Stimulated activated CD8-positive, alpha-beta memory T cell treated with anti-CD3 and anti-CD28 coated beads, Interleukin-7, amount 100 ng/mL, for 4 hours (primary cell): Measurements from ENCODE around the gene ZMIZ1.
A peak's percentile ranks its signal among the peaks of the same experiment; 100 is the strongest.

Experiments
- DNase-seq, 2 donors: peaks; one replicate each; pipeline ENCODE4 v3.0.0-alpha.2; 2020; ENCODE audit warnings: low read depth in 2 of 2

ZMIZ1 gene

DNA sequence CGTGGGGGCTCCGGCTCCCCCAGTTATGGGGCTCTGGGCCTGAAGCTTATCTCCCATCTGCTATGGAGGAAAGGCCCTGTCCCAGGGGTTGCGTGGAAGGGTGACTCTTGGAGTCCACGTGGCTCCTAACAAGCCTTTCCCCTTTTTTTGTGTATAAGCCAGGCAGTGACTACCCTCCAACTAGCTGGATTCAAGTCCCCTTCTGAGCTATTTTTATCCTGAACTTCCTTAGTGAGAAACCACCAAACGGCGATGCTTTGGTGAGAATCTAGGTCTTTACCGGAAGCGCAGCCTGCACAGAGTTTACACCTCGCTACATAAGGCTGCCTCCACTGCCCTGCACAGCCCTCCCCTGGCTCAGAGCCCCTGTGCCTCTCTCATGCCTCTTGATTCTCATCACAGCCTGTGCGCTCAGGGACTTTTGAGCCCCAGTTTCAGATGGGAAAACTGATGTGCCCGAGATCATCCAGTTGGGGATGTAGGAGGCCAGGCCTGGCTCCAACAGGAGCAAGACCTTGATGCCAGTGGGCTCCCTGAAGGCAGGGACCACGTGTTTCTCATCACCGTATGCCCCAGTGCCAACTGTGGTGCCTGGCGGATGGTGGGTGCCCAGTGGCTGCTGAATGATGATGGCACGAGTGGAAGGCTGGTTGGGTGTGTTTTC lies 176.2 kb downstream of the ZMIZ1 start:
- peak in 1 of 2 donors; percentile 19 for DNase-seq

- no peak for DNase-seq
Measured at GRCh38 chr10:79245539-79246208, 176.9 kb downstream of the ZMIZ1 start.

DNA sequence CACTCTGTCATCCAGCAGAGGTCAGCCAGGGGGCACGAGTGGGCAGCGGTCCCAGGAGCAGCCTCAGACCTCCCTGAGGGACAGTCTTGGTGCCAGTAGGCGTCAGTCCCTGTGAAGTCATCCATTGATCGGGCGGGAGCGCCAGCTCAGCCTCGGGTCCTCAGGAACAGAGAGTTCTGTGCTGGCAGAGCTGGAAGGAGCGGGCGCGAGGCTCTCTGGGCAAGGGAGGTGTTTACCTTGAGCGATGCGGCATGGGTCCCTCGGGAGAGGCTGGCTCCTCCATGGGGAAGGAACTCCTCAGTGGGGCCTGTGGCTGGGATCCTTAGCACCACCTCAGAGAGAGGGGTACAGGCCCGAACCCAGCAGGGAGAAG lies 177.4 kb downstream of the ZMIZ1 start:
- DNase-seq = no peak

- no peak for DNase-seq
Measured at GRCh38 chr10:79246606-79247275, 178.0 kb downstream of the ZMIZ1 start.

GRCh38 chr10:79247373-79248137 lies 178.8 kb downstream of the ZMIZ1 start:
- no peak for DNase-seq

DNA sequence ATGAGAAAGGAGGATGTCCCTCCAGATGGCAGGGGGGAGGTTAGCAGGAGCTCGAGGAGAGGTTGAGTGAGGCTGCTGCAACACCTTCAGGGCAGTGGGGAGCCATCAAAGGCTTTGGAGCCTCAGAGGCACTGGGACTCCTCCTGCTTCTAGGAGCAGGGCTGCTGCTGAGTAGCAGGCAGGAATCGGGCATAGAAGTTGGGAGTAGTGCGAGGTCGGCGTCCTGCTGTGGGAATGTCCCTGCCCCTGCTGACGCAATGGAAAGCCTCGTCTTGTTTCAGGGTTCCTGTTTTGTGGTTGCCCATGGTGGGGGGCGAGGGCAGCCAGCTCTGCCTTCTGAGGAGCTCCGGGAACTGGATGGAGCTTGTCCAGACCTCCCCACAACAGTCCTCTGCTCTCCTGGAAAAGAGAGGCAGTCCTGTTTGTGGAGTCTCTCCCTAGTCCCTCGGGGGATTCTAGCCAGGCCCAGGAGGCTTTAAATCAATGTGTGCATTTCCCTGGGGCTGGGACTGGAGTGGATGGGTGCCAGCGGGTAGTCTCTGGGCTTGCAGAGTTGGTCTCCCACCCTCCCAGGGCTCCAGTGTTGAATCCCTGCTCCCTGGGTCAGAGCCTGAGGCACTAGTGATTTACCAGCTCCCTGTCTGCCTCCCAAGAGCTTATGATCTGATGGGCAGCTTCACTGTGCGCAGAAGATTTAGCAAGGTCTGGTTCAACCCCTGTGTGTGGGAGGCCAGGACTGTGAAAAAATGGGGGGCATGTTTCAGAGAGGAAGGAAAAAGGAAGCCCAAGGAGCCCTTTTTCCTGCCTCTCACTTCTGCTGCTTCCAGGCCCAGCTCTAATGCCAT lies 179.8 kb downstream of the ZMIZ1 start:
- peak in 1 of 2 donors; percentile 31 for DNase-seq

- no peak for DNase-seq
Measured at GRCh38 chr10:79249186-79250121, 180.7 kb downstream of the ZMIZ1 start.

GRCh38 chr10:79250259-79250658 lies 181.5 kb downstream of the ZMIZ1 start:
- DNase-seq = no peak

DNA sequence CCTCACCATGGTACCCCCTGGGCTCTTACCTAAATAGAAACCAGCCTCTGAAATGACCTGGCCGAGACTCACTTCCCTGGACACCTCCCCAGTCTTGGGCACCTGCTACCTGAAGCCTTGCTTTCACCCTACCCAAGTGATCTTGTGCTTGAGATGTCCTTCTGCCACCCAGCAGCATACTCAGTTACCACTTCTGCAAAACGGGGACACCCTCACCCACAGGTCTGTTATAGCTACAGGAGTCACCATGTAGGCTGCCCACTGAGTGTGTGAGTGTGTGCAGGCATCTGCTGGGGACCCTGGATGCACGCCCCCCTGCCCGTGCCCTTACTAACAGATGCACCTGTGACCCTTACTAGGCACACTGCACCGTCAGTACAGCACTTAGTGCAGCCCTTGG lies 183.7 kb downstream of the ZMIZ1 start:
- DNase-seq = no peak

DNA sequence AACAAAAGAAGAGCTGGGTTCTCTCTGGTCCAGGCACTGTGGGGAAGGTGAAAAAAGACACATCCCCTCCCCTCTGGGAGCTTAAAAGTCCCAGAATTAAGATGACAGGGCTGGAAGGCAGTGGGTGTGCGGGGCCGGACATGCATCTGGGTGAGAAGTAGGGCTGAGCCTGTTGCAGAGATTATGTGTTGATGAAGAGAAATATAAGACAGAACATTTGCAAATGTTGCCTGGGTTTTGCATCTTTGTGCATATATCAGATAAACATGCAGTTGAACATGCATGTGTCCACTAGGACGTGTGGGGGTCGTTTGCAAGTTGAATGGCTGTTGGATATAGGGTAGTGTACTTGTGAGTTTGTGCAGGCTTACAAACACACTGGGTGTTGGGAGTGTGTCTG lies 184.2 kb downstream of the ZMIZ1 start:
- no peak for DNase-seq

GRCh38 chr10:79253704-79254103 lies 184.9 kb downstream of the ZMIZ1 start:
- no peak for DNase-seq

DNA sequence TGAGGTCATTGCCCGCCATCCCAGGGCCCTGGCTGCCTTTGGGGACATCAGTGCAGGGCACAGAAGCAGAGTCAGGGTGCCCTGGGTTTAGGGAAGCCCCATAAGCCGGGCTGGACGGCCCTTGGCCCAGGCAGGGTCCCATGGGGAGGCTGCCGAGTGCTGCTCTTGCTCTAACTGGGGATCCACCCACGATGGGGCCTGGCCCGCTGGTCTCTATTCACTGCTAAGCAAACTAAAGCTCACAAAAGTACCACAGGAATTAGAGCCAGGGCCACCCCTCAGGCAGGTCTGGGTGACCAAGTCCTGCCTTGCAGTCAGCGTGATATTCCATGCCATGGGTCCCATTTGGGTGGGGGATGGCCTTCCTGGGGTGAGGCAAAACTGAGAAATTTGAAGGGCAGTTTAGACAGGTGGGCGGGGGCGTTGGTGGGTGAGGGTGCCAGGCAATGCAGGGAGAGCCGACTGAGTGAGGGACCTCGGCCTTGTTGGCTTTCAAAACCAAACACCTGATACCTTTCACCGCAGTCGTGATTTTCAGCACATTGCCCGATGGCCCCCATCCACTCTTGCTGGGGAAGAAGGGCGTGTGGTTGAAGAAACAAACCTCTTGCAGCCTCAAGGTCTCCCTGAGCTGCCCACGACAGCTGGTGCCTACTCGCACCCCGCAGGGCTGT lies 185.7 kb downstream of the ZMIZ1 start:
- no peak for DNase-seq

DNA sequence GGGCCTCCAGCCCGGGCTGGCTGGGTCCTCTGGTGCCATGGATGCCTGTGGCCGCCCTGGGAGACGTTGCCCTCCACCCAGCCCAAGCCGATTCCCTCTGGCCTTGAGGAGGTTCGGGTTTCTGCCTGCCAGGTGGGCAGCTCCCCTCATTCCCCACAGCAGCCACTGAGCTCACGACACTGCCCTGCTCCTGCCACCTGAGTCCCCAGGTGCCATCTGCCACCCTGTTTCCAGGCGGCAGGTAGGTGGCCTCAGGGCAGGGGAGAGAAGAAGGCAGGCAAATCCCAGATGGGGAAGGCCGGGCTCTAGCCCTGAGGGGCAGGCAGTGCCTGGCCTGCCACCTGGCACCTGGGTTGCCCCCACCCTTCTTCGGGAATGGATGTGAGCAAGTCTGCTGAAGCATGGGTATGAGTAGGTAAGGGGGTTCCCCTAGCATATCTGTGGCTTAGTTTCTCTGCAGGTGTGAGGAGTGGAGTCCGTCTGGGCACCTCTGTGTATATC lies 186.3 kb downstream of the ZMIZ1 start:
- DNase-seq = no peak

DNA sequence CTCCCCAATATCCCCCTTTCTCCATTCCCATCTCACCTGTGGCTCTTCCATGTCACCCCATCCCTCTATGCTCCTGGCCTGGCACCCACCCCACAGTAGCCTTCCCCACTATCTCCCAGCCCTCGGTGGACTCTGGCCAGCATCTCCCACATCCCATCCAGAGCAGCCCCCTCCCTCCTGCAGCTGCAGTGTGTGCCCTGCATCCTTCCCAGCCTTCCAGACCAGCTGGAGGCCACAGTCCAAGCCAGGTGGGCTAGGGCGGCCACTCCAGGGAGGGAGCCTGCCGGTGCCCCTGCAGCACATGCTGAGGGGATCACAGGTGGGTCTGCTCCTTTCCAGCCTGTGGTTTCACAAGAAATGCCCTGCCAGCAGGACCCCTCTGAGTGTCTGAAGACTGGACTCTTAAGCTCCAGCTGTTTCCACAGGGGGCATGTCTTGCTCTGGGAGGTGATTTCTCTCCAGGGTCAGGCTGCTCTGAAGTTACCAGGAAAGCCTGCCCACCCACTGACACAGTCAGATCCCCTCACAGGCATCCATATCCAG lies 187.6 kb downstream of the ZMIZ1 start:
- no peak for DNase-seq

GRCh38 chr10:79258894-79259293 lies 190.1 kb downstream of the ZMIZ1 start:
- DNase-seq = no peak

DNA sequence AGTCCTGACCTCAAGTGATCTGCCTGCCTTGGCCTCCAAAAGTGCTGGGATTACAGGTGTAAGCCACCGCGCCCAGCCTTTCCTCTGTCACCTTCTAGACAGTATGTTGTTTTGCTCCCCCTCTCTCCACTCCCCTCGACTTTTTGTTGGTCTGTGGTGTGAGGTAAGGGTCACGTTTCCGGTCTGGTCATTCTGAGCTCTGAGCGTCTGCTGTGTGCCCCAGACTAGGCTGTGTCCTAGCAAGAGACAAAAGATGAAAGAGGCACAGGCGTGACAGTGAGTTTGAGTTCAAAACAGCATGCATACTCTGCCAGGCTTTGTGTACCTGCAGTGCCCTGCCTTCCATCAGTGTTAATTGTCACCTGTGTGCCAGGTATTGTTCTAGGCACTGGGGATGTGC lies 191.1 kb downstream of the ZMIZ1 start:
- DNase-seq = no peak

DNA sequence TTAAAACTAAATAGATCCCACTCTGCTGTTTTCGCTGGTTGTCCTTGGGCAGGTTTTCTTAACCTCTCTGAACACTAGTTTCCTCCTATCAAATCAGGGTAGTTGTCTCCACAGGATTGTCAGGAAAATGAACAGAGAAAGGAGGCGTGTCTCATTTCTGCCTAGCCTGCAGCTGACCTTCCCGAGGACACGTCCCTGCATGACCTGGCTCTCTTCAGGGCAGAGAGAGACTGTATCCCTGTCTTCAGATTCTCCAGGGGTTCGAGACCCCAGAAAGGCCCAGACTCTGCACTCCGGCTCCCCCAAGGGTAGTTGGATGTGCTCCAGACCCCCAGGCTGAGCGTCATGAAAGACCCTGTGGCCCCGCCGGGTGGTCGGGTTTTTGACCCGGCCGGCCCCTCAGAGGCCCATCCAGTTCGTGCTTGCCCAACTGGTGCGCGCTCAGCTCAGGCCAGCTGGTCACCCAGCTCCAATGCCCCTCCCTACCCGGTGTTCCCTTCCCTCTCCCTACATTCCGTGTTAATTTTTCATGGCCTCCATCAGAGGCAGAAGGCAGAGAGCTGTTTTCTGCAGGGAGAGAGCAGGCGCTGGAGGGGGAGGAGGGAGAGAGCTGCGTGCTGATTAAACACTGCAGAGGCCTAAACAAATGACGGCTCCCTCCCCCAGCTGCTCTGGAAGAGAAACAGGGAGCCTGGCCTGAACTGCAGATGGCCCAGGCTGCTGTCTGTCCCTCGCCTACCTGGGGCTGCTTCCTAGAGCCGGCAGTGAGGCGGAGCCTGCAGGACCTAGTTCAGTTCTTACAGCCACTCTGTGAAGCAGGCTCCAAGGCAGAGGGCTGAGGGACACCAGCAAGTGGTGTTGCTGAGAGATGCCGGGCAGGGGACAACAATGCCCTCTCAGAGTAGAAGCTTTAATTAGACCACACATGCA lies 192.3 kb downstream of the ZMIZ1 start:
- no peak for DNase-seq

- no peak for DNase-seq
Measured at GRCh38 chr10:79262131-79262530, 193.4 kb downstream of the ZMIZ1 start.
